CD14-positive monocyte (primary cell): ENCODE measurements around the gene KDELR1. TPM values are rescaled to one million over a fixed set of nuclear protein-coding genes. Genes with fewer than 3 reads are reported as not detected.

ENCODE experiments used
- DNase-seq, 3 donors: peaks; one replicate each; pipeline ENCODE4 v3.0.0-alpha.2; 2011 to 2022
- H2AFZ ChIP-seq: 2 replicates; pipeline ENCODE4 v1.6.0; 2012; ENCODE audit warnings: mild to moderate bottlenecking, low read depth, low read length, inconsistent platforms; ENCODE audit not compliant: insufficient read depth, poor library complexity, severe bottlenecking
- H3K27ac ChIP-seq, 2 donors: 1 replicate in 1 of 2; 2 replicates in 1 of 2; pipeline ENCODE4 v1.5.1; 2012 to 2013; ENCODE audit warnings: low read length in 2 of 2, control low read depth in 1 of 2, inconsistent platforms in 1 of 2, low read depth in 1 of 2, mild to moderate bottlenecking in 1 of 2
- H3K27me3 ChIP-seq, 2 donors: one replicate each; pipeline versions ENCODE4 v1.6.0 to v1.6.1; 2011 to 2013; ENCODE audit warnings: low read length in 2 of 2; ENCODE audit not compliant: control insufficient read depth in 2 of 2, insufficient read depth in 2 of 2
- H3K36me3 ChIP-seq, 2 donors: replicated peaks in 1 of 2; 1 replicate in 1 of 2; 2 replicates in 1 of 2; pipeline versions ENCODE4 v1.5.1 to v1.6.1; 2012 to 2013; ENCODE audit warnings: low read length in 2 of 2, control low read depth in 1 of 2, inconsistent platforms in 1 of 2, mild to moderate bottlenecking in 1 of 2; ENCODE audit not compliant: insufficient read depth in 2 of 2, control insufficient read depth in 1 of 2
- H3K4me1 ChIP-seq, 2 donors: 1 replicate in 1 of 2; 2 replicates in 1 of 2; pipeline versions ENCODE4 v1.5.1 to v1.6.1; 2012 to 2013; ENCODE audit warnings: low read length in 2 of 2, control low read depth in 1 of 2, inconsistent platforms in 1 of 2, mild to moderate bottlenecking in 1 of 2, moderate library complexity in 1 of 2; ENCODE audit not compliant: insufficient read depth in 2 of 2, control insufficient read depth in 1 of 2
- H3K4me2 ChIP-seq: replicated peaks from 2 replicates; pipeline ENCODE3; 2012; ENCODE audit warnings: low read length, moderate library complexity, mild to moderate bottlenecking; ENCODE audit not compliant: poor library complexity, severe bottlenecking; ENCODE audit errors: extremely low read depth
- H3K4me3 ChIP-seq, 3 experiments: fragments of 200-600 bp in 1 of 3; sonication (generic) in 1 of 3; replicated peaks in 1 of 3; 1 replicate in 2 of 3; 2 replicates in 1 of 3; pipeline ENCODE4 v1.5.1; 2011 to 2013; ENCODE audit warnings: low read length in 3 of 3, mild to moderate bottlenecking in 3 of 3, control low read depth in 2 of 3, low read depth in 2 of 3, inconsistent platforms in 1 of 3, moderate library complexity in 1 of 3
- H3K79me2 ChIP-seq: 2 replicates; pipeline ENCODE4 v1.6.0; 2012; ENCODE audit warnings: mild to moderate bottlenecking, control low read depth, inconsistent platforms, low read length, moderate library complexity; ENCODE audit not compliant: insufficient read depth
- H3K9ac ChIP-seq: 2 replicates; pipeline ENCODE4 v1.6.0; 2017; ENCODE audit warnings: low read length, mild to moderate bottlenecking; ENCODE audit not compliant: insufficient read depth, poor library complexity, severe bottlenecking
- H3K9me3 ChIP-seq, 2 donors: replicated peaks in 1 of 2; 1 replicate in 1 of 2; 2 replicates in 1 of 2; pipeline versions ENCODE4 v1.5.1 to v1.6.1; 2012 to 2013; ENCODE audit warnings: low read length in 2 of 2, control low read depth in 1 of 2; ENCODE audit not compliant: control insufficient read depth in 1 of 2, insufficient read depth in 1 of 2
- H4K20me1 ChIP-seq: 2 replicates; pipeline ENCODE4 v1.6.0; 2012; ENCODE audit warnings: mild to moderate bottlenecking, low read length, control low read depth, moderate library complexity; ENCODE audit not compliant: insufficient read depth
- H3K27ac Mint-ChIP-seq, 7 donors: one replicate each; pipeline ENCODE4 v1.8.0; 2020; ENCODE audit warnings: mild to moderate bottlenecking in 7 of 7, mixed read lengths in 7 of 7, moderate library complexity in 6 of 7, inconsistent platforms in 2 of 7
- H3K27me3 Mint-ChIP-seq, 3 donors: one replicate each; pipeline ENCODE4 v1.8.0; 2021 to 2022; ENCODE audit warnings: low read depth in 3 of 3, mild to moderate bottlenecking in 3 of 3, mixed read lengths in 3 of 3, moderate library complexity in 3 of 3, inconsistent platforms in 1 of 3
- H3K36me3 Mint-ChIP-seq, 2 donors: one replicate each; pipeline ENCODE4 v1.8.0; 2020; ENCODE audit warnings: mixed read lengths in 2 of 2, inconsistent platforms in 1 of 2, mild to moderate bottlenecking in 1 of 2
- H3K4me1 Mint-ChIP-seq: one replicate; pipeline ENCODE4 v1.8.0; 2020; ENCODE audit warnings: mild to moderate bottlenecking, mixed read lengths
- H3K4me3 Mint-ChIP-seq, 2 donors: one replicate each; pipeline ENCODE4 v1.8.0; 2020; ENCODE audit warnings: mild to moderate bottlenecking in 2 of 2, mixed read lengths in 2 of 2, moderate library complexity in 1 of 2
- H3K9me3 Mint-ChIP-seq, 7 donors: one replicate each; pipeline ENCODE4 v1.8.0; 2020 to 2022; ENCODE audit warnings: mixed read lengths in 7 of 7, mild to moderate bottlenecking in 6 of 7, moderate library complexity in 6 of 7, inconsistent platforms in 2 of 7
- WGBS: methylation state at CpG from one replicate; pipeline ENCODE4 v1.1.5; 2013; ENCODE audit warnings: missing lambda C conversion rate; ENCODE audit not compliant: insufficient coverage; 5-methylcytosine and 5-hydroxymethylcytosine counted together
- intact Hi-C, 2 donors: fragments of 100-400 bp; cut with micrococcal nuclease; formaldehyde crosslinking; loops; one replicate each; pipeline versions ENCODE4 v1.15.0 to v1.15.1; 2023
- polyA plus RNA-seq, 3 donors: library from polyadenylated mRNA; depleted of rRNA in 1 of 3; unstranded in 2 of 3; stranded (reverse) in 1 of 3; fragments of 300-500 nt in 2 of 3; fragments of >200 nt in 1 of 3; fragmentation: Illumina TruSeq in 2 of 3; gene quantifications; 1 replicate in 2 of 3; 2 replicates in 1 of 3; pipeline ENCODE4 v1.2.3, GENCODE V29; 2012 to 2021
- TF ChIP-seq, protein P1 (sequence below): fragments of 200-600 bp; IDR thresholded peaks from one replicate; pipeline ENCODE4 v1.8.0; 2022; ENCODE audit warnings: antibody characterized with exemption, mild to moderate bottlenecking

Gene KDELR1
- polyA plus RNA-seq, 3 donors: 42.0 to 72.0 (median 51.3) TPM

DNA sequence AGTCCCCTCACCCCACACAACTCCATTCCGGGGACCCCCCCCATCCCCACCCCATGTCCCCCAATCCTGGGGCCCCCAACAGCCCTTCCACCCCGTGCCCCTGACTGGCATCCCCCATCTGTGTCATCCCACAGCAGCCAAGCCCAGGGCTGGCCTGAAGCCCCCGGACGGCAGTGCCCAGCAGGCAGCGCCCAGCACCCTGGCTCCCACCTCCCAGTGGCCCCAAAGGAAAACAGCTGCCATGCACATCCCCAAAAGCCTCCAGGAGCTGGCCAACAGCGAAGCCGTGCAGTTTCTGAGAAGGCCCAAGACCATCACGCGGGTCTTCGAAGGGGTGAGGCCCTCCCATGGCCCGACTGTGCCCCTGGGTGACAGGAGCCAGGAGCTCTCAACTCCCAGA is 25.7 kb downstream of the KDELR1 start:
- DNase-seq: no peak
- 97% methylated on average over 4 of the region's 11 CpGs for WGBS
- Histone ChIP-seq H3K9me3 (no peaks in the 10 kb centered on the region), H3K79me2 (no peaks in the 10 kb centered on the region), H3K9ac (no peak overlapping the region), H3K36me3 (no peaks in the 10 kb centered on the region), H4K20me1 (no peaks in the 10 kb centered on the region), H3K4me2 (no peak overlapping the region), H2AFZ (no peak overlapping the region), H3K4me3 (no peak overlapping the region), H3K4me1 (peaks cover 18 to 19% of the 10 kb centered on the region in 2 donors), H3K27ac (no peak overlapping the region), H3K27me3 (no peaks in the 10 kb centered on the region)
- peaks cover 9% of the 10 kb centered on the region for H3K4me1 Mint-ChIP-seq
- no peak overlapping the region for H3K4me3 Mint-ChIP-seq
- H3K27ac Mint-ChIP-seq: no peak overlapping the region
- TF ChIP-seq, protein P1, sequence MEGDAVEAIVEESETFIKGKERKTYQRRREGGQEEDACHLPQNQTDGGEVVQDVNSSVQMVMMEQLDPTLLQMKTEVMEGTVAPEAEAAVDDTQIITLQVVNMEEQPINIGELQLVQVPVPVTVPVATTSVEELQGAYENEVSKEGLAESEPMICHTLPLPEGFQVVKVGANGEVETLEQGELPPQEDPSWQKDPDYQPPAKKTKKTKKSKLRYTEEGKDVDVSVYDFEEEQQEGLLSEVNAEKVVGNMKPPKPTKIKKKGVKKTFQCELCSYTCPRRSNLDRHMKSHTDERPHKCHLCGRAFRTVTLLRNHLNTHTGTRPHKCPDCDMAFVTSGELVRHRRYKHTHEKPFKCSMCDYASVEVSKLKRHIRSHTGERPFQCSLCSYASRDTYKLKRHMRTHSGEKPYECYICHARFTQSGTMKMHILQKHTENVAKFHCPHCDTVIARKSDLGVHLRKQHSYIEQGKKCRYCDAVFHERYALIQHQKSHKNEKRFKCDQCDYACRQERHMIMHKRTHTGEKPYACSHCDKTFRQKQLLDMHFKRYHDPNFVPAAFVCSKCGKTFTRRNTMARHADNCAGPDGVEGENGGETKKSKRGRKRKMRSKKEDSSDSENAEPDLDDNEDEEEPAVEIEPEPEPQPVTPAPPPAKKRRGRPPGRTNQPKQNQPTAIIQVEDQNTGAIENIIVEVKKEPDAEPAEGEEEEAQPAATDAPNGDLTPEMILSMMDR: no peak
- intact Hi-C loops: no loop called here
- no peaks in the 10 kb centered on the region for H3K9me3 Mint-ChIP-seq
- peaks cover 0 to 3% (median 0%) of the 10 kb centered on the region in 3 donors for H3K27me3 Mint-ChIP-seq
- H3K36me3 Mint-ChIP-seq: peaks cover 0 to 5% of the 10 kb centered on the region in 2 donors

DNA sequence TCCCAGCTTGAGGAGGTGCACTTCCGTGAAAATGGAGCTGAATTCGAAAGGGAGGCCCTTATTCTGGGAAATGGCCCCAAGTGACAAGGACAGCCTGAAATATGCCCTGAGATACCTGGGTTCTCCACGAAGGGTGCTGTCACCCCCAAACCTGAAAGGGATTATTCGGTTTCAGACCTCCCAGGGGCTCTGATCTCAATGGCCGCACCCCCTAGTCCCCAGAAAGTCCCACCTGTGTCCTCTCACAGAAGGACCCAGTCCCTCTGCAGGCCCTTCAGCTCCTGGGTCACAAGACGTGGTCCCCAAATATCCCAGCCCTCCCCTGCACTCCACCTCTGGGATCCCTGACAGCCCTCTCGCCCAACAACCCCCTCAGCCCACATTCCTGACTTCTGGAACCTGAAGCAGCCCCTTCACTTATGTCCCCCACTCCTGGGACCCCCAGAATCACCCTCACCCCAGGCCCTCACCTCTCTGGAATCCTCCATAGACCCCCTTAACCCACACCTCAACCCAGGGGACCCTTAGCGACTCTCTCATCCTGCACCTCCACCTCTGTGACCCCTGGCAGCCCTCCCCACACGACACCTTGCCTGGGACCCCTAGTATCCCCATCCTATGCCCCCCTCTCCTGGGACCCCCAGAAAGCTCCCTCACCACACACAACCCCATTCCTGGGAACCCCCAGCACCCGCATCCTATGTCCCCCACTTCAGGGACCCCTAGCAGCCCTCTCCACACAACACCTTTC is 26.6 kb downstream of the KDELR1 start:
- Mint-ChIP-seq H3K9me3 (no peaks in the 10 kb centered on the region), H3K27me3 (peaks cover 0 to 1% (median under 1%) of the 10 kb centered on the region in 3 donors), H3K4me1 (peaks cover 9% of the 10 kb centered on the region), H3K36me3 (peaks cover 0 to 9% of the 10 kb centered on the region in 2 donors), H3K4me3 (peak overlapping the region; percentile 80 to 88), H3K27ac (peak overlapping the region; percentile 86 to 93 (median 93))
- H3K4me3 ChIP-seq: peak overlapping the region; percentile 5 to 85 (median 78)
- H2AFZ ChIP-seq: peak overlapping the region; percentile 97
- H3K36me3 ChIP-seq: no peaks in the 10 kb centered on the region
- TF ChIP-seq, protein P1: no peak
- no peak for DNase-seq
- intact Hi-C loops: loop anchor here in 1 of 2 donors (1.0 kb wide), 1 partner anchor 105 kb away; the partner anchor contains the start of gene CYTH2
- no peaks in the 10 kb centered on the region for H3K79me2 ChIP-seq
- H3K27ac ChIP-seq: peak overlapping the region; percentile 89 to 94
- H3K27me3 ChIP-seq: no peaks in the 10 kb centered on the region
- H4K20me1 ChIP-seq: no peaks in the 10 kb centered on the region
- H3K9ac ChIP-seq: peak overlapping the region; percentile 69
- WGBS: 62% methylated on average over 9 of the region's 10 CpGs
- no peaks in the 10 kb centered on the region for H3K9me3 ChIP-seq
- H3K4me2 ChIP-seq: peak overlapping the region; percentile 96
- peaks cover 18 to 19% of the 10 kb centered on the region in 2 donors for H3K4me1 ChIP-seq
